ENCODE measurements around the gene CCNE1. TPM values are rescaled to one million over a fixed set of nuclear protein-coding genes. Genes with fewer than 3 reads are reported as not detected.

CCNE1 gene
- total RNA-seq, 1 experiment from 2014 or later: 40.2 TPM

DNA sequence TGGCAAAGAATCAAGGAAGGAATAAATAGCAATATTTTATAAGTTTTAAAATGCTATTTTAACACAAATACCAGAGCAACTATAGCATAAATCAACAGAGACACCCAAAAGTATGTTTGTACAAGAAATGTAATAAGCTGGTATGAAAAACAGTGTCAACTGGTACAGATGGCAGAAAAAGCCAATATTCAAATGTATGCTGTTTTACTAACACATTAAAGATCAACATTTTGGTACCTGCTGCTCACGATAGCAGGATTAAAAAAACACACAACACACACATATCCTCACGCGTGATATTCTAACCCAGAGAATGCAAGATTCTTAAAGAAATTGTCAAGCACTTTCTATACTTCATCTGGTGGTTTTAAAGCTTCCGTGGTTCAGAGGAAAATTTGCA, 48.6 kb upstream of the CCNE1 start:
- Histone ChIP-seq H2AFZ (ENCODE audit: low read length) (no peak overlapping the region), H3K79me1 (ENCODE audit: insufficient read depth, low read depth, low read length, poor library complexity, severe bottlenecking) (no peaks in the 10 kb centered on the region), H3K18ac (ENCODE audit: insufficient read length, low read depth, low read length) (no peak overlapping the region), H2AK5ac (ENCODE audit: insufficient read length, low read length) (no peak overlapping the region), H3K4me1 (ENCODE audit: insufficient read depth, low read length) (no peaks in the 10 kb centered on the region), H4K5ac (ENCODE audit: insufficient read length, low read depth, low read length) (no peak overlapping the region), H4K8ac (replicated peaks; ENCODE audit: insufficient read length, low read depth, low read length) (no peak overlapping the region), H4K91ac (ENCODE audit: insufficient read length, low read depth, low read length) (no peak overlapping the region), H3K4me2 (ENCODE audit: insufficient read depth, insufficient read length, low read length) (no peak overlapping the region), H2BK15ac (ENCODE audit: low read depth, low read length) (no peak overlapping the region), H3T11ph (ENCODE audit: low read length) (no peak overlapping the region), H3K27ac (ENCODE audit: insufficient read length, low read depth, low read length) (no peak overlapping the region), H3K4ac (ENCODE audit: low read depth, low read length) (no peak overlapping the region), H3K23me2 (ENCODE audit: insufficient read length, low read depth, low read length, poor library complexity, severe bottlenecking) (no peaks in the 10 kb centered on the region), H4K20me1 (ENCODE audit: control insufficient read depth, insufficient read depth, insufficient read length) (no peaks in the 10 kb centered on the region), H3K23ac (ENCODE audit: insufficient read length, low read depth, low read length) (no peak overlapping the region), H2BK20ac (ENCODE audit: low read depth, low read length, poor library complexity, severe bottlenecking) (no peak overlapping the region), H2BK12ac (ENCODE audit: insufficient read length, low read depth, low read length) (no peak overlapping the region), H3K27me3 (ENCODE audit: insufficient read depth, low read length) (no peaks in the 10 kb centered on the region), H3K79me2 (ENCODE audit: insufficient read depth, low read length) (no peaks in the 10 kb centered on the region), H2BK120ac (ENCODE audit: low read depth, low read length, poor library complexity, severe bottlenecking) (no peak overlapping the region), H2BK5ac (ENCODE audit: insufficient read length, low read length) (no peak overlapping the region), H3K9ac (ENCODE audit: extremely low read depth, insufficient read length, low read length) (no peak overlapping the region), H3K14ac (ENCODE audit: insufficient read depth, low read length) (no peak overlapping the region), H3K56ac (ENCODE audit: insufficient read length, low read depth, low read length) (no peak overlapping the region), H3K9me3 (ENCODE audit: control insufficient read depth, low read depth, low read length) (no peaks in the 10 kb centered on the region)
- no peak for DNase-seq
- no peaks in the 10 kb centered on the region for H3K36me3 Mint-ChIP-seq (ENCODE audit: insufficient read depth in 1 of 3, low read depth in 3 of 3)
- H3K4me1 Mint-ChIP-seq: peaks cover 0 to 6% of the 10 kb centered on the region in 2 experiments; a peak in 2 of 4 replicates
- H3K27me3 Mint-ChIP-seq (ENCODE audit: low read depth): peaks cover 3% of the 10 kb centered on the region; the same call in 1 of the 2 replicates
- H3K4me3 Mint-ChIP-seq: no peak overlapping the region
- no peaks in the 10 kb centered on the region for H3K9me3 Mint-ChIP-seq
- no CpG with 5 or more reads among the region's 4 CpGs for WGBS (ENCODE audit: extremely low coverage, insufficient read length, low lambda C conversion rate)
- no peak overlapping the region for H3K27ac Mint-ChIP-seq
- no peak for TF ChIP-seq CTCF (conservative IDR thresholded peaks at IDR 0.05)

Measured in H9 (cell line).